Inflammatory macrophage treated with lipopolysaccharide for 1 hour (primary cell): ENCODE data around the gene DNLZ.

Experiments
- DNase-seq, 2 donors: peaks; one replicate each; pipeline ENCODE4 v3.0.0-alpha.2; 2020 to 2022

DNLZ gene

DNA sequence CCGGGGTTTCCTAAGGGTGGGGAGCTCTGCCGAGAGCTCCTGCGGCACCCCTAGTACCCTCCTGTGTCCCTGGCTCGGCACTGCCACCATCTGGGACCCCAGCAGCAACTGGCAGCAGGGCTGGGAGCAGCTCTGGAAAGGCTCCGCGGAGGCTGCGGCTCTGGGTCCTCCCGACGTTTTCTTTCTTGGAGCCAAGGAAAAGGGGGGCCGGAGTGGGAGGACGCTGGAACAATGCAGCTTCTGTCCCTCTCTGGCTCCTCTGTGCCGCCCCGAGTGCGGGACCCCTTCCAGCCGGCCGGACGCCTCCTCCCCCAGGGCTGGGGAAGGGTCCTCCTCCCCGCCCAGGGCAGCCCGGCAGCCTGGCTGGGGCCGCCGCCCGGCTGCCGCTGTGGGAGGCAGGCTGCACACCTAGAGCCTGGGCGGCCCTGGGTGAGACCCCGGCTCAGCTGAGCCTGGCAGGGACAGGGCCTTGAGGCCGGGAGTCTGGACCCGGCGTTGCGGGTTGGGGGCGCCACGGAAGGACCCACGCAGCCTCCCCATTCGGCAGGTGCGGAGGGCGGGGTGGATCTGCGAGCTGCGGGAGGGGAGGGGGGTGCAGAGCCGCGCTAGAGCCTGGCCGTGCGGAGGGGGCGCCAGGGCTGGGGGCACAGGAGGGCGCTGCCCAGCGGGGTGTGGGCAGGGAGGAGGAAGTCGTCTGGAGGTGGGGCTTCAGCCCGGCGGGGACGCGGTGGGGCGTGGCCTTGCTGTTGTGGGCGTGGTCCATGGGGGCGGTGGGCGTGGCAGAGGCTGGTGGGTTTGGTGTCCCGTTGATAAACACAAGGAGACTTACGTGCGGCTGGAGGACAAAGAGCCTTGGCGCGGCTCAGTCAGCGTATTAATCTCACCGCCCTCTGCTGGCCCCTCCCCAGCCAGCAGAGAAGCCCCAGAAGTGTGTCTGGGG, 21.1 kb downstream of the DNLZ start:
- DNase-seq, result peak; percentile 61 to 91

GRCh38 chr9:136341769-136342168, 21.8 kb downstream of the DNLZ start:
- no peak for DNase-seq

- no peak for DNase-seq
Observed at GRCh38 chr9:136341042-136341655, 22.4 kb downstream of the DNLZ start.

DNA sequence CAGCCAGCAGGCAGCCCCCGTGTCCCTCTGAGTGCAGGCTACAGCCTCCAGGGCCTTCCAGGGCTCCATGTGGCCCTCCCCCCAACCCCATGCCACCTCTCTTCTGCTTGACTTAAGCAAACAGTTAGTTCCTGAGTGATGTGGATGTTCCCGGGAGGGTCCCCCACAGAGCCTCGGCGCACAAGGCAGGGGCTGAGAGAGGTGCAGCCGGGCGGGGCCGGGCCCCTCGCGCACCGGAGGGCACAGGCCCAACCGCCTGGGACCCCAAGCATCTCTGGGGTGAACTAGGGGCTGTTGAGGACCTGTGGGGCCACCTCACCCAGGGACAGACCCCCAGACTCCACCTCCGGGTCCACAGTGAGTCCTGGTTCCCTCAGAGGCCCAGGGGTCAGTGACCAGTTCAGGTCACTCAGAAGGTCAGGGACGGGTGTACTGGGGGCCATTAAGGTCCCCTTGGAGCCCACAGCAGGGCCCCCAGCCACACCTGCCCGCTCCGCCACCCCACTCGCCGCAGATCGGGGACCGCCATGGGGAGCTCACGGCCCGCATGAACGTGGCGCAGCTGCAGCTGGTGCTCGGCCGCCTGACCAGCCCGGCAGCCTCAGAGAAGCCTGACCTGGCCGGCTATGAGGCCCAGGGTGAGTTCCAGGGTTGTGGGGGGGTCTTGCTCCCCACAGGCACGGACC, 23.0 kb downstream of the DNLZ start:
- DNase-seq, result no peak

GRCh38 chr9:136339958-136340310, 23.6 kb downstream of the DNLZ start:
- DNase-seq, result no peak

- DNase-seq, result peak; percentile 22 to 70
Observed at GRCh38 chr9:136339173-136339957, 24.2 kb downstream of the DNLZ start.

DNA sequence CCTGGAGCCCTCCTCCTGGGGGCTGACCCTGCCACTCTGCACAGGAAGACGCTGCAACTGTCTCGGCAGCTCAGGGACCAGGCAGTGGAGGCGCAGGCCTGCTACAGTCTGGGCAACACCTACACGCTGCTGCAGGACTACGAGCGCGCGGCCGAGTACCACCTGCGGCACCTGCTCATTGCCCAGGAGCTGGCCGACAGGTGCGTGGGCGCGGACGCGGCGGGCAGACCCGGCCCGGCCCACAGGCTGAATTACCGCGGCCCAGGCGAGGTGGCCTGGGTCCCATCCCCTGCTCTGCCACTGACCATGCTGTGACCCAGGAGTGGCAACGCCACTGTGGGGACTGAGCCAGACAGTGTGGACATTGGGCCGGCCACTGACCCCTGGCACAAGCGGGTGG, 25.0 kb downstream of the DNLZ start:
- no peak for DNase-seq

DNA sequence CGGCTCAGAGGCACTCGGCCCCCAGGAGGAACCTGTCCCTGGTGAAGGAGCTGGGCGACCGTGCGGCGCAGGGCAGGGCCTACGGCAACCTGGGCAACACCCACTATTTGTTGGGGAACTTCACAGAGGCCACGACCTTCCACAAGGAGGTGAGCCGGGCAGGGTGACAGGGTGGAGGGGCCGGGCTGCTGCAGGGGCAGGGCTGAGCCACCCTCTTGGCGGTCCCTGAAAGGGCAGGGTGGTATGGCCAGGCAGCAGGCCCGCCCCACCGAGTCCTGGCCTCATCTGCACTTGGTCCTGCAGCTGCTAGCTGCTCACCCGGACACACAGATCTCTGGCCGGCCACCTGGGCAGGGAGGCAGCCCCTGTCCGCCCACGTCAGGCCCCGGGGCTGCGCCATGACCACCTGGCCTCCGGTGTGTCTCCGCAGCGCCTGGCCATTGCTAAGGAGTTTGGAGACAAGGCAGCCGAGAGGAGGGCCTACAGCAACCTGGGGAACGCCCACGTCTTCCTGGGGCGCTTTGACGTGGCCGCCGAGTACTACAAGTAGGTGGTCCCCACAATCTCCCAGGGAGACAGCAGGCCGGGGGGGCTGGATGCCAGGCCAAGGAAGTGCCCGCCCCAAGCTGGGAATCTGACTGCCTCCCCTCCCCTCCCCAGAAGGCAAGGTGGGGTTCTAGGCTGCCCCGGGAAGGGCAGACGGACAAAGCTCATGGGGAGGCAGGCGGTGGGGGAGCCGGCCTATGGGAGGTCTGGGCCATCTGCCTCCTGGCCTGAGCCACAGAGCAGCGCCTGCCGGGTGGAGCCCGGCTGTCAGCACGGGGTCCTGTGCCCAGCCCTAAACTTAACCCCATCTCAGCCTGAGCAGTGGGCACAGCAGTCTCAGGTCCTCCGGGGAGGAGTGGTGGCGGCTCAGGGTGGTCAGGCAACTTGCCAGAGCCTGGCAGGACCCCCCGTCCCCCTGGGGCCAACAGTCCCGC, 25.8 kb downstream of the DNLZ start:
- no peak for DNase-seq

GRCh38 chr9:136336881-136337280, 26.7 kb downstream of the DNLZ start:
- DNase-seq, result no peak

DNA sequence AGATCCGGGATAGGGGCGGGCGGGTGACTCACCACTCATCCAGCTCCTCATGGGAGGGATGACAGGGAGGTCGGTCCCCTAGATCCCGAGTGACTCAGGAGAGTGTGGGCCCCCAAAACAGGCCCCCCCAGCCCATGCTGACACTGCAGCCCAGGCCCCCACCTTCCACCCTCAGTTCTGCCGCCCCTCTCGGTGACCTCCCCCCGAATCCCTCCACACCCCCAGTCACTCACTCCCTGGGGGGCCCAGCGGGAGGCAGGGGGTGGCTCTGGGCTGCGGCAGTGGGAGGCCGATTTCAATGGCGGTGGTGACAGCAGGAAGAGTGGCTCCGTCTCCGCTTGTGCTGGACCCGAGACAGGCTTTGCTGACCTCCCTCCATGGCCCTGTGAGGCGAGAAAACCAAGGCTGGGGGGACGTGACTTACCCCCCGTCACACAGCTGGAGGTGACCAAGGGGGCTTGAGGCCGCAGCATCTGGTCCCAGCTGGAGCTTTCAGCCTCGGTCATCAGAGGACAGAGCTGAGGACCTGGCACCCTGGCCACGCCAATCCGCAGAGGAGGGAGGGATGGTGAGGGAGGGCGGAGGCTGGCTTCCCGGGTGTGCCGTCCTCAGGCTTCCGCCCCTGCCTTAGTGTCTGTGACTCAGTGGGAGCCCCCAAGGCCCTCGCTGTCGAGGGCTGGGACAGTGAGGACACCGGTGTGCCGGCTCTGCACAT, 27.2 kb downstream of the DNLZ start:
- no peak for DNase-seq

DNA sequence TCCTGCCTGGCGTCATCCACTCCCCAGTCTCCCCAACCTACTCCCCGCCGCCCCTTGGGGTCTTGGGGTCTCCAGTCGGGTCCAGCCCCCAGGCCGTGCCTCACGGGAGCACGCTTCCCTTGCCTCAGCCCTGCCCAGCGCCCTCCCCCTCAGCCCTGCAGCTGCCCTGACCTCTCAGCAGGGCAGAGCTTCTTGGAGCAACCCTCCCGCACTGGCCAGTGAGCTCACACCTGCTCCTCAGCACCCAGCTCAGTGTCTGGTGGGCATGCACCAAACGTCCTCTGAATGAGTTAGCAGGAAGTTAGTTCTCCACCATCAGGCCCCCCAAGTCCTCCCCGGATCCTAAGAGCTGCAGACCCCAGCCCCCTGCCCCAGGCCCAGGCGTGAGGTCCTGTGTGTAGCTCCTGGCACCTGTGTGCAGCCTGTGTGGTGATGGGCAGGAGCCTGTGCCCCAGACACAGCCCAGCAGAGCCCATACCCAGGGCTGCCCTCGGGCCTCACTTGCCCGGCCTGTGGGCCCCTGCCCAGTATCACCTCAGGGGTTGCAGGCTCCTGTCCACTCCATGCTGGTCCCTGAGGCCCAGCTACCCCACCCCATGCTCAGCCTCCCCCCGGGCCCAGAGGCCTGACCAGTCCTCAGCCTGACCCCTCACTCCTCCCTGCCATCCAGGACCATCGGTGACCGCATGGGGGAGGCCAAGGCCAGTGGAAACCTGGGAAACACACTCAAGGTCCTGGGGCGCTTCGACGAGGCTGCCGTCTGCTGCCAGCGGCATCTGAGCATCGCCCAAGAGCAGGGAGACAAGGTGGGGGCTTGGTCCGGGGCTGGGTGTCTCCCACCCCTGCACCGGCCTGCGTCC, 28.0 kb downstream of the DNLZ start:
- no peak for DNase-seq

DNA sequence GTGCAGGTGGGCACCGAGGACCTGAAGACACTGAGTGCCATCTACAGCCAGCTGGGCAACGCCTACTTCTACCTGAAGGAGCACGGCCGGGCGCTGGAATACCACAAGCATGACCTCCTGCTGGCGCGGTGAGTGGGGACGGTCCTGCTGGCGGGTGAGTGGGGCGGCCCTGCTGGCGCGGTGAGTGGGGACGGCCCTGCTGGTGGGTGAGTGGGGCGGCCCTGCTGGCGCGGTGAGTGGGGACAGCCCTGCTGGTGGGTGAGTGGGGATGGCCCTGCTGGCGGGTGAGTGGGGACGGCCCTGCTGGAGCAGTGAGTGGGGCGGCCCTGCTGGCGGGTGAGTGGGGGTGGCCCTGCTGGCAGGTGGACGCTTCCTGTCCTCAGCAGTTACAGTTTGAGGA, 29.0 kb downstream of the DNLZ start:
- DNase-seq, result no peak

DNA sequence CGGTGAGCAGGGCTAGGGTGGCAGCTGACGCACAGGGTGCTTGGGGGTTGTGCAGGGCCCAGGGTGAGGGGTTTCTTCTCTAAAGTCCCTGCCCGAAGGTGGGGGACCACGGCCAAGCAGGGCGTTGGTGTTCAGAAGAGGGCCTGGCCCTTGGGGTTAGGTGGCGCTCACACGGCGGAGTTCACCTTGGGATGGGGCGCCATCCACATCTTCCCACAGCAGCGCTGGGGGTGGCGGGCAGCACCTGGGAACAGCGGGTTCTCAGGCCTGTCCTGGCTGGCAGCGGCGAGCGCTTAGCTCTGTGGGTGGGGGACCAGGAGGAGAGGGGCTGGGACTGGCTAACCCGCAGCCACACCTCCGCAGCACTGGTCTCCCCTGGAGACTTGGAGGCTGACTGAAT, 30.1 kb downstream of the DNLZ start:
- DNase-seq, result no peak

GRCh38 chr9:136333045-136333444, 30.5 kb downstream of the DNLZ start:
- no peak for DNase-seq

DNA sequence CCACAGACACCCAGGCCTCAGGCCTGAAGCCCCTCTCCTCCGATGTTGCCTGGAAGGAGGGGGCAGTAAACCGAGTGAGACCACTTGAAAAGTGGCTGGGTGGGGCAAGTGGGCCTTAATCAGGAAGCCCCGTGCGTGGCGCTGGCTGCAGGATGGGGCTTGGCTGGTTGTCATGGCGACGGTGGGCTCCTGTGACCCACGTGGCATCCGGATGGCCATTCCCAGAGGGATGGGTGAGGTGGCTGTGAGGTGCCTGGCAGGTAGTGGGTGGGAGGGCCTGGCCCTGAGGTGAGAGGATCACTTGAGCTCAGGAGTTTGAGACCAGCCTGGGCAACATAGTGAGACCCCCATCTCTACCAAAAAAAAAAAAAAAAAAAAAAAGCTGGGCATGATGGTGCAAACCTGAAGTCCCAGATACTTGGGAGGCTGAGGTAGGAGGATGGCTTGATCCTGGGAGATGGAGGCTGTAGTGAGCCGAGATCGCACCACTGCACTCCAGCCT, 31.0 kb downstream of the DNLZ start:
- no peak for DNase-seq

GRCh38 chr9:136331556-136332481, 31.7 kb downstream of the DNLZ start:
- DNase-seq, result no peak

DNA sequence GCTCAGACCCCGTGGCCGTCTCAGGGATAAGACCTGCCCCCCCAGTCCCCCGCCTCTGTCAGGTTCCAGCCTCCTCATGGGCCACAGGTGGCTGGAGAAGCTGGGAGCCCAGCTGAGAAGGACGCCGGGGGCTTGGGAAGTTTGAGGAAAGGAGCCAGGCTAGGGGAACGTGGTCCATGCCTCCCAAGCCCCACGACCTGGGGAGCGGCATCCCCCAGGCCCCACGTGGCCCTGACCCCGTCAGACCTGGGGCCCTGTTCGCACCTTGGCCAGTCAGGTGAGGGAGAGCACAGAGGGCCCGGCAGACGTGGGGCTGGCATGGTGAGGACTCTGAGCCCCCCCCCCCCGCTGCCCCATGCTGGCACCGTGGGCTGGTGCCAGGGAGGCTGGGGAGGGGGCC, 32.5 kb downstream of the DNLZ start:
- DNase-seq, result no peak

DNA sequence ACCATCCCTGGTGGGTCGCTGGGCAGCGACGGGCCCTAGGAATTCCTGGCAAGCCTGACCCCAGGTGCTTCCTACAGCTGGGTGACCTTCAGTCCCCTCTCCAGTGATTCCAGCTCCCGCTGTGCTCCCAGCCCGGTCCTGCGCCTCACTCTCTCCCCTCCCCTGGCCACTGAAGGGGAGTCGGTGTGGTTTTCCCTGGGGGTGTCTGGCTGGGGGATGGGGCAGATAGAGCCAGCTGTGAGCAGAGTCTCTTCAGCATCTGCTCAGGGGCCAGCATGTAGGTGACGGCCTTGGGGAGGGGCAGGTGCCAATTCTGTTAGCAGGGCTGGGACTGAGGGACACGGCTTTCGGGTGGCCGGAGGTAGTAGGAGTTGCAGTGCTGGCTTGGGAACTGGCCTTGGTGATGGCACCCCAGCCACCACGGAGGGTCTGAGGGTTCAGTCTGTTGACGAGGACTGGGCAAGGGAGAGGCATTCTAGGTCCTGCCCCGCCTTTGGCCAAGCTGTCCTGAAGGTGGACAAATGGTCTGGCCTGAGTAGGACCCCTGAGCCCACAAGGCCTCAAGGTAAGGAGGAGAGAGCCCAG, 33.0 kb downstream of the DNLZ start:
- DNase-seq, result no peak
